Ovary (tissue), 9 donors: ENCODE results near the gene CHAF1A. TPM values are rescaled to one million over a fixed set of nuclear protein-coding genes. Genes with fewer than 3 reads are reported as not detected.

ENCODE experiments used
- DNase-seq, 5 donors: peaks; one replicate each; pipeline ENCODE4 v3.0.0-alpha.2; 2019 to 2020
- H3K27ac ChIP-seq, 2 donors: fragments of 200-600 bp; one replicate each; pipeline versions ENCODE4 v1.5.1 to v1.8.0; 2019 to 2022
- H3K27me3 ChIP-seq: fragments of 200-600 bp; one replicate; pipeline ENCODE4 v1.8.0; 2022
- H3K36me3 ChIP-seq: fragments of 200-600 bp; sonication (generic); one replicate; pipeline ENCODE4 v1.5.1; 2019
- H3K4me1 ChIP-seq: one replicate; pipeline ENCODE4 v1.8.1; 2013; ENCODE audit warnings: mild to moderate bottlenecking, moderate library complexity; ENCODE audit not compliant: insufficient read depth
- H3K4me3 ChIP-seq: fragments of 200-600 bp; sonication (generic); one replicate; pipeline ENCODE4 v1.5.1; 2017
- H3K9me3 ChIP-seq, 2 donors: fragments of 200-600 bp in 1 of 2; sonication (generic) in 1 of 2; one replicate each; pipeline versions ENCODE4 v1.5.1 to v1.8.1; 2013 to 2019; ENCODE audit warnings: mild to moderate bottlenecking in 1 of 2, moderate library complexity in 1 of 2
- CTCF ChIP-seq, 3 donors: fragments of 450-650 bp in 2 of 3; fragments of 200-600 bp in 1 of 3; IDR thresholded peaks; one replicate each; pipeline versions ENCODE4 v1.5.1 to v1.8.0; 2016 to 2022; ENCODE audit warnings: antibody characterized with exemption in 3 of 3, mild to moderate bottlenecking in 1 of 3
- EP300 ChIP-seq: sonication (generic); formaldehyde crosslinking; IDR thresholded peaks from one replicate; pipeline ENCODE4 v1.6.1; 2017; ENCODE audit warnings: antibody characterized with exemption
- POLR2A ChIP-seq: fragments of 450-650 bp; IDR thresholded peaks from one replicate; pipeline ENCODE4 v1.6.1; 2017; ENCODE audit warnings: antibody characterized with exemption, mild to moderate bottlenecking, moderate library complexity
- WGBS, 3 donors: extraction: QIAGEN DNeasy Blood & Tissue Kit in 1 of 3; methylation state at CpG; one replicate each; pipeline versions ENCODE4 v1.1.5 to v1.1.7; 2013 to 2017; 5-methylcytosine and 5-hydroxymethylcytosine counted together
- intact Hi-C, 4 donors: fragments of 100-400 bp; cut with DNase I; formaldehyde crosslinking; loops; one replicate each; pipeline versions ENCODE4 v1.11.0 to v1.15.1; 2022 to 2023
- polyA plus RNA-seq, 2 donors: library from polyadenylated mRNA; stranded (reverse); fragments of 200-250 nt in 1 of 2; fragments of 350-450 nt in 1 of 2; fragmentation: Illumina TruSeq in 1 of 2; extraction: RNeasy Lipid Tissue Mini Kit (QIAGEN cat#74804) in 1 of 2; gene quantifications; one replicate each; pipeline ENCODE4 v1.2.3, GENCODE V29; 2013 to 2014
- total RNA-seq, 7 donors: library from RNA; depleted of rRNA in 2 of 7; stranded (reverse); fragments of >200 nt in 2 of 7; fragmentation: NEBNext Ultra II Directional in 3 of 7; extraction: Animal tissue kit (Norgen Biotek cat#: 25700) in 3 of 7; gene quantifications; one replicate each; pipeline versions ENCODE4 v1.1.0 to v1.2.4, GENCODE V29; 2016 to 2023
- donor health status: DM: no; HTN: no; CAD: no; lungs with moderate emphysema.
- donor health status: DM: no; HTN: no; CAD: no.
- donor health status: Bipolar disorder and iron deficiency.
- donor health status: DM: yes; HTN: yes; CAD: no.
- donor health status: DM: no; HTN: no; CAD: no.
- donor health status: DM: yes; HTN: yes; CAD: no.

Gene CHAF1A
- total and polyA plus RNA-seq, 9 donors, result 4.7 to 10.4 (median 7.5) TPM

GRCh38 chr19:4443966-4444764 lies 41.7 kb downstream of the CHAF1A start:
- Histone ChIP-seq H3K4me3 (no peak overlapping the region), H3K9me3 (no peaks in the 10 kb centered on the region), H3K27me3 (no peaks in the 10 kb centered on the region), H3K4me1 (no peaks in the 10 kb centered on the region), H3K27ac (no peak overlapping the region), H3K36me3 (no peaks in the 10 kb centered on the region)
- intact Hi-C loops, result loop anchor here in 2 of 4 donors (10.0 kb wide), 1 partner anchor 179 kb away; no protein-coding TSS in a partner anchor
- WGBS, 3 donors, result 76 to 80% (median 77%) methylated on average over 19 to 20 of the region's 20 CpGs
- DNase-seq, result no peak
- TF ChIP-seq CTCF (IDR thresholded peaks at IDR 0.05) (no peak), EP300 (no peak), POLR2A (no peak)

DNA sequence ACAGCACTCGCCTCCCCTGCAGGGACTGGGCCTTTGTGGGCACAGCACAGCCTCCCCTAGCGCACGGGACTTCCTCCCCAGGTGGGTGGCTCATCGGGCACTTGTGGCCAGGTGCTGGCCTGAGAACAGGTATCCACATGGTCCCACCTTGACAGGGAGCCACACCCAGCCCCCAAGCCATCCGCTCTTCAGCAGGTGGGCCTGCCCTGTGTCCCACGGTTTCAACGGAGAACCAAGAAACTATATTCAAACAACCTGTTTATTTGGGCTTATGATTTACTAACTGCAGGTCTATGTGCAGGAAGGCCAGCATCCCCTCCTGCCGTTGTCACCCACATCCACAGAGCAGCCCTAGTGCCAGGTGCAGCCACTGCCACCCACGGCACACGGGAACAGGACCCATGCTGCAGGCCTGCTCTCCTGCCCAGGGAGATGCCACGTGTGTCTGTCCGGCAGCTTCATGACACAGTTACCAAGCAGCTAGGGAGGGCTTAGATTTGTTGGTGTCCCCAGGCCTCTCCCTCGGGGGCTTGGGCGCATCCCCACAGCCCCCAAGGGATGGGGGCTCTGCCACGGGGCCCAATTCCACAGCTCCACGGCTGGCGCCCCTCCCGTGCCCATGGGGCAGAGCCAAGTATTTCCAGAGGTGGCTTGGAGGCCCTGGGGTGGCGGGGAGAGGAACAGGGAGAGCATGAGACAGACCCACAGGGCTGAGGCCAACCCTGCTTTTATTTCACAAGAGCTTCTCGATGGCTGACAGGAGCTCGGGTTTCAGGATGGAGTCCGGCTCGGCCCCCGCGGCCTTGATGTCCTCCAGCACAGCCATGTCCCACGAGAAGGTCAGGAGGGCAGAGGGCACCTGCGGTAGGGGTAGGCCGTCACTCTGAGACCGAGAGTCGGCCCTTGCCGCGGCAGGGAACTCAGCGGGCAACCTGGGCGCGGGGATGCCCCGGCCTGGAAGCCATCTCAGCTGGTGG lies 42.6 kb downstream of the CHAF1A start:
- Histone ChIP-seq H3K27me3 (no peaks in the 10 kb centered on the region), H3K4me1 (no peaks in the 10 kb centered on the region), H3K4me3 (no peak overlapping the region), H3K9me3 (no peaks in the 10 kb centered on the region), H3K27ac (peak overlapping the region in 1 of 2 donors; percentile 60), H3K36me3 (no peaks in the 10 kb centered on the region)
- 69 to 79% (median 71%) methylated on average over 33 to 36 of the region's 36 CpGs for WGBS, 3 donors
- no peak for TF ChIP-seq CTCF (IDR thresholded peaks at IDR 0.05)
- no peak for TF ChIP-seq POLR2A
- peak in 1 of 5 donors; percentile 25 for DNase-seq
- intact Hi-C loops, result loop anchor here in 2 of 4 donors (10.0 kb wide), 1 partner anchor 180 kb away; no protein-coding TSS in a partner anchor

DNA sequence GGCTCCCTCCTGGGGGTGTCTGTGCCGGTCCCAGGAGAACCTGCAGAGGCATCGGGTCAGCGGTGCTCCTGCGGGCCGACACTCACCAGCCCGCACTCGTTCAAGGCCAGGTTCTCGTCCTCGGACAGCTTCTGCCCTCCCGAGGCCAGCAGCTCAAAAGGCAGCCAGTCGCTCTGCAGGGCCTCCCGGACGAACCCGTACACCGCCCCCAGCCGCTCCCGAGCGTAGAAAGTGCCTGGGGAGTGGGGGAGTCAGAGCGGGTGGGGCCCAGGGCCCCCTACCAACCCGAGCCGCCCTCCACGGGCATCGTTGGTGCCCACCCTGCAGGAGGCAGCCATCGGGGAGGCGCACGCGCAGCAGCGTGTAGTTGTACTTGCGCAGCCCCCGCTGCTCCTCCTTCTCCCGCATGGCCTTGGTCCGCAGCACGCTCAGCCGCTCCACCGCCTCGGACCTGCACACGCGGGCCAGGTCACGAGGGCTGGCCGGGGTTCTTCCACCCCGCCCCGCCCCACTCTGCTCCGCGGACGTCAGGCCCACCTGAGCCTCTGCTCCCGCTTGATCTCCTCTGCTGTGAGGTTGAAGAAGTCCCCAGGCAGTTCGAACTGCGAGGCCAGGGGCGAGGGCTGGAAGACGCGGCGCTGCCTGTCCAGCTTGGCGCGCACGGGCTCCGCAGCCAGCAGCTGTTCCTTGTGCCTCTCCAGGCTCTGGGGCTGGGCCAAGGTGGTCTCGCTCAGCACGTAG lies 43.7 kb downstream of the CHAF1A start:
- no peak for TF ChIP-seq CTCF (IDR thresholded peaks at IDR 0.05)
- TF ChIP-seq EP300, result no peak
- TF ChIP-seq POLR2A, result no peak
- Histone ChIP-seq H3K4me1 (no peaks in the 10 kb centered on the region), H3K27me3 (no peaks in the 10 kb centered on the region), H3K9me3 (no peaks in the 10 kb centered on the region), H3K36me3 (no peaks in the 10 kb centered on the region), H3K27ac (peak overlapping the region in 1 of 2 donors; percentile 60), H3K4me3 (no peak overlapping the region)
- peak; percentile 57 to 80 (median 71) for DNase-seq
- intact Hi-C loops, result loop anchor here in 2 of 4 donors (10.0 kb wide), 1 partner anchor 181 kb away; no protein-coding TSS in a partner anchor
- WGBS, 3 donors, result 41 to 74% (median 42%) methylated on average over 43 to 58 of the region's 58 CpGs
